ENCODE data around the gene GPR153. TPM values are rescaled to one million over a fixed set of nuclear protein-coding genes. Genes with fewer than 3 reads are reported as not detected.
A peak's percentile ranks its signal among the peaks of the same experiment; 100 is the strongest.

GPR153 gene
- total RNA-seq, 4 donors from 2014 or later = 5.6 to 16.1 (median 14.2) TPM

- peak overlapping the region; percentile 84 for H3K27ac ChIP-seq
- no peak for TF ChIP-seq POLR2A (IDR thresholded peaks at IDR 0.05)
- TF ChIP-seq, protein P1, sequence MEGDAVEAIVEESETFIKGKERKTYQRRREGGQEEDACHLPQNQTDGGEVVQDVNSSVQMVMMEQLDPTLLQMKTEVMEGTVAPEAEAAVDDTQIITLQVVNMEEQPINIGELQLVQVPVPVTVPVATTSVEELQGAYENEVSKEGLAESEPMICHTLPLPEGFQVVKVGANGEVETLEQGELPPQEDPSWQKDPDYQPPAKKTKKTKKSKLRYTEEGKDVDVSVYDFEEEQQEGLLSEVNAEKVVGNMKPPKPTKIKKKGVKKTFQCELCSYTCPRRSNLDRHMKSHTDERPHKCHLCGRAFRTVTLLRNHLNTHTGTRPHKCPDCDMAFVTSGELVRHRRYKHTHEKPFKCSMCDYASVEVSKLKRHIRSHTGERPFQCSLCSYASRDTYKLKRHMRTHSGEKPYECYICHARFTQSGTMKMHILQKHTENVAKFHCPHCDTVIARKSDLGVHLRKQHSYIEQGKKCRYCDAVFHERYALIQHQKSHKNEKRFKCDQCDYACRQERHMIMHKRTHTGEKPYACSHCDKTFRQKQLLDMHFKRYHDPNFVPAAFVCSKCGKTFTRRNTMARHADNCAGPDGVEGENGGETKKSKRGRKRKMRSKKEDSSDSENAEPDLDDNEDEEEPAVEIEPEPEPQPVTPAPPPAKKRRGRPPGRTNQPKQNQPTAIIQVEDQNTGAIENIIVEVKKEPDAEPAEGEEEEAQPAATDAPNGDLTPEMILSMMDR (IDR thresholded peaks at IDR 0.05) = no peak
- no peak for TF ChIP-seq POLR2AphosphoS5 (IDR thresholded peaks at IDR 0.05)
- no peak for TF ChIP-seq EP300 (IDR thresholded peaks at IDR 0.05)
- no peaks in the 10 kb centered on the region for H3K9me3 ChIP-seq
- WGBS = 2% methylated on average over 12 of the region's 31 CpGs
- DNase-seq (ENCODE audit: low spot score in 2 of 2) = peak in 1 of 2 donors; percentile 70
- peak overlapping the region; percentile 100 for H3K4me3 ChIP-seq
- H3K36me3 ChIP-seq = peaks cover 27% of the 10 kb centered on the region
- peaks cover 28% of the 10 kb centered on the region for H3K4me1 ChIP-seq
- H3K27me3 ChIP-seq = no peaks in the 10 kb centered on the region
Measured at GRCh38 chr1:6198646-6199297, 62.1 kb downstream of the GPR153 start.

- no peaks in the 10 kb centered on the region for H3K9me3 ChIP-seq
- DNase-seq (ENCODE audit: low spot score in 2 of 2) = no peak
- H3K4me3 ChIP-seq = peak overlapping the region; percentile 100
- 57% methylated on average over 6 of the region's 6 CpGs for WGBS
- no peaks in the 10 kb centered on the region for H3K27me3 ChIP-seq
- peaks cover 28% of the 10 kb centered on the region for H3K4me1 ChIP-seq
- TF ChIP-seq POLR2A (IDR thresholded peaks at IDR 0.05) (no peak), EP300 (IDR thresholded peaks at IDR 0.05) (no peak), POLR2AphosphoS5 (IDR thresholded peaks at IDR 0.05) (no peak)
- TF ChIP-seq, protein P1 (IDR thresholded peaks at IDR 0.05) = no peak
- no peak overlapping the region for H3K27ac ChIP-seq
- peaks cover 36% of the 10 kb centered on the region for H3K36me3 ChIP-seq
Measured at GRCh38 chr1:6197746-6198427, 63.0 kb downstream of the GPR153 start.

Other genes with a start within 250 kb of the GPR153 start
- gene KCNAB2, start 215.2 kb downstream of the GPR153 start, total RNA-seq = 10 to 100 TPM; 13.3 to 17.5 (median 16.2) TPM
- gene CHD5, start 80.8 kb downstream of the GPR153 start, total RNA-seq = under 1 TPM in 3 of 4 donors, not detected in 1; 0.04 to 0.36 (median 0.13) TPM
- 100 to 1,000 TPM; 152 to 206 (median 171) TPM for gene RPL22, start 61.5 kb downstream of the GPR153 start, total RNA-seq
- 1 to 10 TPM; 4.6 to 9.8 (median 9.5) TPM for gene RNF207, start 55.0 kb downstream of the GPR153 start, total RNA-seq
- 10 to 100 TPM; 20.2 to 65.0 (median 58.1) TPM for gene ICMT, start 25.1 kb downstream of the GPR153 start, total RNA-seq
- gene HES3, start 16.9 kb downstream of the GPR153 start, total RNA-seq = not detected
- gene ACOT7, start 132.7 kb upstream of the GPR153 start, total RNA-seq = 10 to 100 TPM in 3 of 4 donors, 1 to 10 TPM in 1; 8.4 to 40.5 (median 26.7) TPM
- gene HES2, start 158.8 kb upstream of the GPR153 start, total RNA-seq = 10 to 100 TPM; 18.2 to 36.4 (median 24.9) TPM
- gene ESPN, start 163.7 kb upstream of the GPR153 start, total RNA-seq = 10 to 100 TPM; 37.6 to 54.4 (median 48.8) TPM
- 100 to 1,000 TPM in 2 of 4 donors, 10 to 100 TPM in 2; 66.8 to 411 (median 99.5) TPM for gene TNFRSF25, start 205.1 kb upstream of the GPR153 start, total RNA-seq
- gene PLEKHG5, start 230.6 kb upstream of the GPR153 start, total RNA-seq = 100 to 1,000 TPM in 2 of 4 donors, 10 to 100 TPM in 2; 76.3 to 347 (median 107) TPM

Data from suprapubic skin (tissue), 4 donors.